ENCODE results near the gene CNIH2. TPM values are rescaled to one million over a fixed set of nuclear protein-coding genes. Genes with fewer than 3 reads are reported as not detected.

The CNIH2 gene
- total and polyA plus RNA-seq, 2 of the 13 experiments (the other 11 are each of a cell fraction or from before 2014, with no cell fraction given) = 0.60 to 0.69 TPM

GRCh38 chr11:66330931-66331330 lies 53.0 kb downstream of the CNIH2 start:
- WGBS (ENCODE audit: low lambda C conversion rate) = 71% methylated on average over 7 of the region's 10 CpGs
- Histone ChIP-seq H4K20me1 (ENCODE audit: insufficient read depth, low read length) (no peaks in the 10 kb centered on the region), H3K27ac (ENCODE audit: extremely low read length, insufficient read depth, low read length) (no peak overlapping the region), H3K27me3 (ENCODE audit: control insufficient read depth in 1 of 2, insufficient read depth in 2 of 2, low read length in 2 of 2) (peaks cover 0 to 1% of the 10 kb centered on the region in 2 experiments; a peak in 1 of 5 replicates), H3K4me1 (ENCODE audit: insufficient read depth, low read length) (peaks cover 54% of the 10 kb centered on the region), H3K9me3 (ENCODE audit: low read length) (no peaks in the 10 kb centered on the region), H3K36me3 (replicated peaks in 1 of 2; ENCODE audit: control insufficient read depth in 1 of 2, insufficient read depth in 2 of 2, low read length in 2 of 2) (no peaks in the 10 kb centered on the region), H3K79me2 (ENCODE audit: insufficient read depth, low read length) (no peaks in the 10 kb centered on the region), H2AFZ (ENCODE audit: low read length) (no peak overlapping the region), H3K4me2 (ENCODE audit: low read depth, low read length) (no peak overlapping the region), H3K9ac (ENCODE audit: insufficient read depth, low read depth, low read length) (no peak overlapping the region), H3K4me3 (replicated peaks in 1 of 3; ENCODE audit: insufficient read depth in 1 of 3, low read depth in 2 of 3, low read length in 3 of 3) (no peak overlapping the region)
- ChIA-PET POLR2A (interaction anchor here (4.0 kb wide), 1 partner anchor 18 kb away, joined by 35 read pairs; no protein-coding TSS in a partner anchor), CTCF (ENCODE audit: low intra/inter-chr PET ratio, low total read pairs) (interaction anchor here (1.0 kb wide), 1 partner anchor 19 kb away, joined by 3 read pairs; no protein-coding TSS in a partner anchor)
- intact Hi-C loops (cut with micrococcal nuclease; ENCODE audit: unreplicated experiment) = no loop called here
- in situ Hi-C loops (cut with HindIII; ENCODE audit: extremely low pct_ligation_motif_present, low pct_unique_long_range_greater_than_20kb) = no loop called here
- TF ChIP-seq RBFOX2 (IDR thresholded peaks at IDR 0.05; ENCODE audit: low read depth, low read length) (0 out of 2 replicates have a peak, but pooled peaks have one; percentile 22), MTA3 (CRISPR knock-in tag; IDR thresholded peaks at IDR 0.05) (no peak)
- DNase-seq (ENCODE audit: low spot score) = no peak
- no peak for FAIRE-seq
- no TSS peak for BruUV-seq (replicated peaks)
- no peak for ATAC-seq

- ATAC-seq = no peak
- H3K4me3 ChIP-seq (replicated peaks in 1 of 3; ENCODE audit: insufficient read depth in 1 of 3, low read depth in 2 of 3, low read length in 3 of 3) = no peak overlapping the region
- H3K9me3 ChIP-seq (ENCODE audit: low read length) = no peaks in the 10 kb centered on the region
- no peak overlapping the region for H3K27ac ChIP-seq (ENCODE audit: extremely low read length, insufficient read depth, low read length)
- 98% methylated on average over 8 of the region's 12 CpGs for WGBS (ENCODE audit: low lambda C conversion rate)
- H3K79me2 ChIP-seq (ENCODE audit: insufficient read depth, low read length) = no peaks in the 10 kb centered on the region
- peaks cover 49% of the 10 kb centered on the region for H3K4me1 ChIP-seq (ENCODE audit: insufficient read depth, low read length)
- no peaks in the 10 kb centered on the region for H3K27me3 ChIP-seq (ENCODE audit: control insufficient read depth in 1 of 2, insufficient read depth in 2 of 2, low read length in 2 of 2)
- no peaks in the 10 kb centered on the region for H4K20me1 ChIP-seq (ENCODE audit: insufficient read depth, low read length)
- no peak for DNase-seq (ENCODE audit: low spot score)
- no peak overlapping the region for H3K9ac ChIP-seq (ENCODE audit: insufficient read depth, low read depth, low read length)
- TF ChIP-seq ZNF629 (CRISPR knock-in tag; conservative IDR thresholded peaks at IDR 0.05) (peak; percentile 54; the same call in 1 of the 2 replicates), HNRNPL (IDR thresholded peaks at IDR 0.05; ENCODE audit: low read depth, low read length) (no peak)
- ChIA-PET POLR2A (interaction anchor here (4.0 kb wide), 1 partner anchor 19 kb away, joined by 35 read pairs; no protein-coding TSS in a partner anchor), CTCF (ENCODE audit: low intra/inter-chr PET ratio, low total read pairs) (interaction anchor here (1.0 kb wide), 1 partner anchor 20 kb away, joined by 3 read pairs; no protein-coding TSS in a partner anchor)
- no peak overlapping the region for H2AFZ ChIP-seq (ENCODE audit: low read length)
- no TSS peak for BruUV-seq (replicated peaks)
- H3K4me2 ChIP-seq (ENCODE audit: low read depth, low read length) = no peak overlapping the region
- intact Hi-C loops (cut with micrococcal nuclease; ENCODE audit: unreplicated experiment) (no loop called here), in situ Hi-C loops (cut with HindIII; ENCODE audit: extremely low pct_ligation_motif_present, low pct_unique_long_range_greater_than_20kb) (no loop called here)
- no peaks in the 10 kb centered on the region for H3K36me3 ChIP-seq (replicated peaks in 1 of 2; ENCODE audit: control insufficient read depth in 1 of 2, insufficient read depth in 2 of 2, low read length in 2 of 2)
- no peak for FAIRE-seq
Observed at GRCh38 chr11:66331542-66332370, 53.8 kb downstream of the CNIH2 start.

All from HepG2 (cell line).